Measurements from ENCODE around the gene CGN. TPM values are rescaled to one million over a fixed set of nuclear protein-coding genes. Genes with fewer than 3 reads are reported as not detected.
A peak's percentile ranks its signal among the peaks of the same experiment; 100 is the strongest.

CGN gene
- total RNA-seq, 1 donor from 2014 or later: 1.7 TPM

GRCh38 chr1:151504759-151505158 is 6.4 kb upstream of the CGN start:
- Mint-ChIP-seq H3K4me3 (ENCODE audit: unreplicated experiment) (no peak overlapping the region), H3K27ac (ENCODE audit: unreplicated experiment) (no peak overlapping the region), H3K9me3 (ENCODE audit: unreplicated experiment) (no peaks in the 10 kb centered on the region), H3K36me3 (ENCODE audit: unreplicated experiment) (no peaks in the 10 kb centered on the region), H3K27me3 (ENCODE audit: unreplicated experiment) (peaks cover 27% of the 10 kb centered on the region), H3K4me1 (ENCODE audit: unreplicated experiment) (no peaks in the 10 kb centered on the region)
- no peak for DNase-seq (ENCODE audit: extremely low spot score, unreplicated experiment)
- no peak for TF ChIP-seq CTCF (IDR thresholded peaks at IDR 0.05)

- no peak for TF ChIP-seq CTCF (IDR thresholded peaks at IDR 0.05)
- peaks cover 21% of the 10 kb centered on the region for H3K27me3 Mint-ChIP-seq (ENCODE audit: unreplicated experiment)
- H3K4me3 Mint-ChIP-seq (ENCODE audit: unreplicated experiment): no peak overlapping the region
- DNase-seq (ENCODE audit: extremely low spot score, unreplicated experiment): no peak
- no peak overlapping the region for H3K27ac Mint-ChIP-seq (ENCODE audit: unreplicated experiment)
- no peaks in the 10 kb centered on the region for H3K36me3 Mint-ChIP-seq (ENCODE audit: unreplicated experiment)
- H3K4me1 Mint-ChIP-seq (ENCODE audit: unreplicated experiment): peaks cover 22% of the 10 kb centered on the region
- no peaks in the 10 kb centered on the region for H3K9me3 Mint-ChIP-seq (ENCODE audit: unreplicated experiment)
Measured at GRCh38 chr1:151508833-151509232, 2.4 kb upstream of the CGN start.

GRCh38 chr1:151509350-151510019 is 1.7 kb upstream of the CGN start:
- no peak for DNase-seq (ENCODE audit: extremely low spot score, unreplicated experiment)
- H3K27ac Mint-ChIP-seq (ENCODE audit: unreplicated experiment): no peak overlapping the region
- no peaks in the 10 kb centered on the region for H3K9me3 Mint-ChIP-seq (ENCODE audit: unreplicated experiment)
- H3K4me3 Mint-ChIP-seq (ENCODE audit: unreplicated experiment): peak overlapping the region; percentile 47
- H3K36me3 Mint-ChIP-seq (ENCODE audit: unreplicated experiment): no peaks in the 10 kb centered on the region
- TF ChIP-seq CTCF (IDR thresholded peaks at IDR 0.05): no peak
- peaks cover 22% of the 10 kb centered on the region for H3K4me1 Mint-ChIP-seq (ENCODE audit: unreplicated experiment)
- peaks cover 18% of the 10 kb centered on the region for H3K27me3 Mint-ChIP-seq (ENCODE audit: unreplicated experiment)

GRCh38 chr1:151510020-151510405 is 1.2 kb upstream of the CGN start:
- no peak for DNase-seq (ENCODE audit: extremely low spot score, unreplicated experiment)
- TF ChIP-seq CTCF (IDR thresholded peaks at IDR 0.05): no peak
- Mint-ChIP-seq H3K4me3 (ENCODE audit: unreplicated experiment) (peak overlapping the region; percentile 75), H3K4me1 (ENCODE audit: unreplicated experiment) (peaks cover 22% of the 10 kb centered on the region), H3K9me3 (ENCODE audit: unreplicated experiment) (no peaks in the 10 kb centered on the region), H3K27ac (ENCODE audit: unreplicated experiment) (no peak overlapping the region), H3K36me3 (ENCODE audit: unreplicated experiment) (no peaks in the 10 kb centered on the region), H3K27me3 (ENCODE audit: unreplicated experiment) (peaks cover 18% of the 10 kb centered on the region)

- Mint-ChIP-seq H3K36me3 (ENCODE audit: unreplicated experiment) (no peaks in the 10 kb centered on the region), H3K4me3 (ENCODE audit: unreplicated experiment) (peak overlapping the region; percentile 75), H3K27me3 (ENCODE audit: unreplicated experiment) (peaks cover 13% of the 10 kb centered on the region), H3K4me1 (ENCODE audit: unreplicated experiment) (peaks cover 22% of the 10 kb centered on the region), H3K27ac (ENCODE audit: unreplicated experiment) (no peak overlapping the region), H3K9me3 (ENCODE audit: unreplicated experiment) (no peaks in the 10 kb centered on the region)
- DNase-seq (ENCODE audit: extremely low spot score, unreplicated experiment): no peak
- TF ChIP-seq CTCF (IDR thresholded peaks at IDR 0.05): no peak
Measured at GRCh38 chr1:151510614-151510956, 602 bp upstream of the CGN start.

All from osteocyte (in vitro differentiated cells).